HG03064 (cell line): Measurements from ENCODE around the gene VMP1.

Experiments used
- ATAC-seq: cut with Tn5 transposase; IDR thresholded peaks from one replicate; pipeline ENCODE4 v1.9.1; 2021; ENCODE audit warnings: low read depth; ENCODE audit not compliant: unreplicated experiment

VMP1 gene

DNA sequence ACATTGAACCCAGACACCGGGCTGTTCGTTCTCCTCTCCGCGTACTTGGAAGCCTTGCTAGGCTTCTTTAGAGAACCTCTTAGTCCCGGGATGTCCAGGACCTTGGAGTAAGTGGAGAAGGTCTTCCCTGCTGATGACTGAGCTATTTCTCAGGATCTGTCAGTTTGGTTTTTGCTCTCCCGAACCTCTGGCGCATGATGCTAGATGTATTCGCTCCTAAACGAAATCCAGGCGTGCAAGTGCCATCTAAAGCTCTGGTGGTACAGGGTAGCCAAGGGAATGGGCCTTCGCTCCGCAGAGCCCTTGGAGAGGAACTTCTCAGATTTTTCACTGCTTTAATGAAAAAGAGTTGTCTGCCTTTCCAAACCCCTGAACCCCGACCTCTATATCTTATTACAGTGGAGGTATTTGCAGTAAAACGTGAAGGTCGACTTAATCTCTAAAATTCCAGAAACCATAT is 547 bp downstream of the VMP1 start:
- no peak for ATAC-seq

DNA sequence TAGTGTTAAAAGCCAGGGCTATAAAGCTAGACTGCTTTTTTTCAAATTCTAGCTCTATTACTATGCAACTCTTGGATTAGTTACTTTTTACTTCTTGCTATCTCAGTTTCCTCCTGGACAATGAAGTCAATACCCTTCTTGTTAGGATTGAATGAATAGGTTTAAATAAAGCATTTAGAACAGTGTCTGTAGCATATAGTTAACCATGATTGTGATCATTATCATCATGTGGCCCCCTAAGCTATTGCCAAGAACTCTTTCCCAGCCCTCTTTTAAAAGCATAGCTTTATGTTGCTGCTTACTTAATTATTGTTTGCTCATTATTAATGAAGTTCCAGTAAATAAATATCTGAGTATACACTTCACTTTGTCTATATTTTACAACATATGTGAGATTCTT is 4.5 kb downstream of the VMP1 start:
- ATAC-seq: no peak

DNA sequence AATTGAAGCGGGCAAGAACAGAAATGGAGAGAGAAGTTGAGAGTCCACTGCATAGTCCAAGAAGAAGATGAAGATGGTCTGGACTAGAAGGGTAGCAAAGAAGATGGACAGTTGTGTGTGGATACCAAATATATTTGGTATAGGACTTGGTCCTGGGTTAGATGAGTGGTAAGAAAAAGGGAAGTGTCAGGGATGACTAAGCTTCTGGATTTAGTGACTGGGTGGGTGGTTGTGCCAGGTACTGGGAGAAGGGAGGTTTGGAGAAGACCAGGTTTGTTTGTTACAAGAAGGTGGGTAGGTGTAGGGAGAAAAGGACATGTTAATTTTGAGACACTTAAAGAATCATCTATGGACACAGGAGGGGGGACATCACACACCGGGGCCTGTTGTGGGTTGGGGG is 5.4 kb downstream of the VMP1 start:
- no peak for ATAC-seq

DNA sequence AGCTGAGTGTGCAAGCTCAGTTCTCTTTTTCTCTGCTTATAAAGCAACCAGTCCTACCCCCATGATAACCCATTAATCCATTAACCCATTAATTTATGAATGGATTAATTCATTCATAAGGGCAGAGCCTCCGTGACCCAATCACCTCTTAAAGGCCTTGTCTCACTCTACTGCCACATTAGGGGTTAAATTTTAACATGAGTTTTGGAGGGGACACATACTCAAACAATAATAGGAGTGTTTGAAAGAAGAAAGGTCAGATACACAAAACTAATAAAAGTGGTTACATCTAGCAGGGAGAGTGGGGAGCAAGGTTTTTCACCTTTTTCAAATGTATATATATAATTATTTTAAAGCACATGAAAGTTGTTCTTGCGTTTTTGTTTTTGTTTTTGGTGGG is 6.8 kb downstream of the VMP1 start:
- no peak for ATAC-seq

DNA sequence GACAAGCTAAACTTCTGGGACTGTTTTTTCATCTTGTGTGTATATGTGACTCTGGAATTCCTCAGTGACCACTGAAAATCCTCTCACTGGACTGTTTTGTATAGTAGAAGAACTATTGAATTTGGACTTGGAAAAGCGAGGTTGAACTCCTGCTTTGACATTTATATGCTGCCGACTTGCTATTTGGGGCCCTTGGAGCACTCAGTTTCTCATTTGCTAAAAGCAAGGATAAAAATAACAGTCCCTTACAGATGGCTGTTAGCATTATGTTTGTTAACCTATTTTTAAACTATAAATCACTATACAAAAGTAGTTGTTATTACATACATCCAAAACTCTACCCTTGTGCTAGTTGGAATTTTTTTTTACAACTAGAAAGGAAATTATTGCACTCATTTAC is 9.0 kb downstream of the VMP1 start:
- ATAC-seq: no peak

DNA sequence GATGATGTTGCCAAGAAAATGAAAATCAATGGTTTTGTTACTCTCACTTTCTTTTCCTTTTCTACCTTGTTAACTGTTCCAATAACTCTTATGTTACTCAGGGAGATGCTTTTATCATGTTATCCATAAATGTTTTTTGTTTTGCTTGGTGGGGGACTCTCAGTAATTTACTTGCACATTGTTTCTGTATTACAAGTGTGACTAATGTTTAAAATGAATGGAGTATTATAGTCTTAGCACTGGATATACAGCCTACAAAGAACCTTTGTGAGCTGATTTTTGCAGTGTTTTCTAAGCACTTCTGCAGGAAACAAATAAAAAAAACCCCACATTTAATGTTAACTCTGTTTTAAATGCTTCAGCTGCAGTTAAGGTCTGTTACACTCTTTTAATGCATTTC is 12.1 kb downstream of the VMP1 start:
- no peak for ATAC-seq

DNA sequence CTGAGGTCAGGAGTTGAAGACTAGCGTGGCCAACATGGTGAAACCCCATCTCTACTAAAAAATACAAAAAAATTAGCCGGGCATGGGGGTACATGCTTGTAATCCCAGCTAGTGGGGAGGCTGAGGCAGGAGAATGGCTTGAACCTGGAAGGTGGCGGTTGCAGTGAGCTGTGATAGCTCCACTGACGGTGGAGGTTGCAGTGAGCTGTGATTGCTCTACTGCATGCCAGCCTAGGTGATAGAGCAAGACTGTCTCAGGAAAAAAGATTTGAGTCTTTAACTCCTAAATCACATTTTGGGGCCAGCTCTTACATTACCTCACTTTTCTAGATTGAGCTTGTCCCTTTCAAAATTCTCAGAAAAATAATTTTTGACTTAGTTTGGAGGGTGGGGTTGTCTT is 15.2 kb downstream of the VMP1 start:
- no peak for ATAC-seq

DNA sequence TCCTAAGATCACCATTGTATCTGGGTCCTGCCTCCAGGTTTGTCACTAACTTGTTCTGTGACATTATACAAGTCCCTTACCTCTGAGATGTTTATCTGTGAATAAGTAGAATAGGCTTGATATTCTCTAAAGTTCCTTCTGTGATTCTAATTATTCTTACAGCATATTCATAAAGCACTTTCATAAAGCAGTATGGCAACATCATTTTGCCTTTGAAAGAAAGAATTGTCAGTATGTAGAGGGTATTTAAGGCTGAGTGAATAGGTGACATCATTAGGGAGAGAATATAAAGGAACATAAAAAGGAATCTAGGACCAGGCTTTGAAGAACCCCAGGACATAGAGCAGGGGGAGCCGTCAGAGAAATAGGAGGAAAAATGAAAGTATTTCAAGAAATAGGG is 15.6 kb downstream of the VMP1 start:
- no peak for ATAC-seq

DNA sequence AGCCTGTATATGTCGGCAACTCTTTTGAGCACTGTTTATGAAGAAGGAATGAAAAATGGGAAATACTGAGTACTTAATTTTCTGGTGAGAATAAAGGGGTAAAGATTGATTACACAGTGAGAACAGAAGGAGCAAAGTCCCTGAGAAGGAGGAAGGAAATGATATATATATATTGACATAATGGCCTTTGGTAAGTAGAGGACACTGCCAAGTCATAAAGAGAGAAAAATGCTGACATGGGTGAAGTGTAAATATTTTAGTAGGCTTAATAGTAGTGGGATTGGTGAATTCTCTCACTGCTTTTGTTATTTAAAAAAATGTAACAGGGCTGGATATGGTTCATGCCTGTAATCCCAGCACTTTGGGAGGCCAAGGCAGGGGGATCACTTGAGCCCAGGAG is 16.2 kb downstream of the VMP1 start:
- ATAC-seq: no peak

DNA sequence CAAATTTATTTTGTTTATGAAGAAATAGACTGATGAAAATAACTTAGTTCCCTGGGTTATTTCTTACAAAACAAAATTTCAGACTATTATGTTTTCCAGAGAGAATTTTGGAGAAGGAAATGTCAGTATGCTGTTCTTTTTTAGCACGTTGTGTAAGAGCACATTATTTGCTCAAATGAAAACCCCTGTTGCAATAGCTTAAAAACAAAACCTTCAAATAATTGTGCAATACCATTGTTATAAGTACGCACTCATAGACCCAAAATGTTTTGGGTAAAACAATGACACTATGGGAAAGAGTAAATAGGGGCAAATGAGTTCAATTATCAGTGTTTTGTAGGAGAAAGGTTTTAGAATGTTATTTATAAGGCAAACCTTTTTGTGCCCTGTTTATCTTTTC is 18.2 kb downstream of the VMP1 start:
- ATAC-seq: no peak

DNA sequence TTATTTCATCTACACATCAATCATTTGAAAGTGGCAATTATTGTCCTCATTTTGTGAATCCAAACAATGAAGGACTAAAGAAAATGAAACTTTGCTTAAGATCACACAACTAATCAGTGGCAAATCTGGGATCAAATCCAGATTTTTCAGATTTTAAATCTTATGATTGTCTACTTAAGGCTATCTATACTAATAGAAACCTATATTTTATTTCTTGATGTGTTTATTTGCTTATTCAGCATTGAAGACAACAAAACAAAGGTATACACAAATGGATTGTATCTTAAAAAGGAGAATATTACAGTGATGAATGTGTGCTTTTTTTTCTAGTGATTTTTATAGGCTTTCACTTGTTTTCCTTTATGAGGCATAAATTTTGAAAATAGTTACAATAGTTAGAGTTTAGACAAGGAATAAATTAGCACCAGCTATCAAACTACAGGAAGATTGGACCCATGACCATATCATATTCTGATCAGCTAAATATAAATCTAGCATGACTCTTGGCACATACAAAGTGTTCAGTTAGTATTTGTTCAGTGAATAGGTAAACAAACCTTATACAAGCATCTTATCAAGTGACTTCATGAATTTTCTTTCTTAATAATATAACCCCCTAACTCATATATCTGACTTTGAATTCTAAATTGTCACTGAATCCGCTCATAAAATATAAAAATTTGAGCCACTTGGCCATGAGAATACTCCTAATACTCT is 20.5 kb downstream of the VMP1 start:
- no peak for ATAC-seq

DNA sequence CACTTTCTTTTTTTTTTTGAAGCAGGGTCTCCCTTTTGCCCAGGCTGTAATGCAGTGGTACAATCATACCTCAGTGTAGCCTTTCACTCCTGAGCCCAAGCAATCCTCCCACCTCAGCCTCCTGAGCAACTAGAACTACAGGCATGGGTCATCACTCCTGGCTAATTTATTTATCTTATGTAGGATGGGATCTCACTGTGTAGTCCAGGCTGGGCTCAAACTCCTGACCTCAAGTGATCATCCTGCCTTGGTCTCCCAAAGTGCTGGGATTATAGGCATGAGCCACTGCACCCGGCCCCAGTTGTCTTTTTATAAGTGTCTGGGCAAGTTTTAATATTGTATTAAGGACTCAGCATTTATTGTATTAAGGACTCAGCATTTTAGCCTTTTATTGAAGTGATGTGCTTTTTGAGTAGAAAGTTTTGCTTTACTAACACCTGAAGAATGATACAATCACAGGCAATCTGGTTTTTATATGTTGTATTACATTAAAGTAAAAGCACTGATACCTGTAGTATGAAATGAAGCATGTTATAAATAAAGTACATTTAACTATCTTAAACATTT is 22.9 kb downstream of the VMP1 start:
- ATAC-seq: no peak

DNA sequence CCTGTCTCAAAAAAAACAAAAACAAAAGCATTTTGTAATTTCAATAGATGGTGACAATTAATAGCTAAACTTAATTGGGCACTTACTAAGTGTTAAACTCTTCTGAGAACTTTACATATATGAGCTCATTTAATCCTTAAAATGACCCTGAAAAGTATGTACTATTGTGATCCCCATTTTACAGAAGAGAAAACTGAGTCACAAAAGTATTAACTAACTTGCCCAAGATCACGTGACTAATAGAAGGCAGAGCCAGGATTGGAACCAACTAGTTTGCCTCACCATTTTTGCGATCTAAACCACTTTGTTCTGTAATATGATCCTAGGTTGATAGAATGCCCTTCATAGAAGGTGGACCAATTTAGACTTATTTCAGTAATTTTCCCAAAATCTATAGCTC is 26.2 kb downstream of the VMP1 start:
- ATAC-seq: no peak

DNA sequence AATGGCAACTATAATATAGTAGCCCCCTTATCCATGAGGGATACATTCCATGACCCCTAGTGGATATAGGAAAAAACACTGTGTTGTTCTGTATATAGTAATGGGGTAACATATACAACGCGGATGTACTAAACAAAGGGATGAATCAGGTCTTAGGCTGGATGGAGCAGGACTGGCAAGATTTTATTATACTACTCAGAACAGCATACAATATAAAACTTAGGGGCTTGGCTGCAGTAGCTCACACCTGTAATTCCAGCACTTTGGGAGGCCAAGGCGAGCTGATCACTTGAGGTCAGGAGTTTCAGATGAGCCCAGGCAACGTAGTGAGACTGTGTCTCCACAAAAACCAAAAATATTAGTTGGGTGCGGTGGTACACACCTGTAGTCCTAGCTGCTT is 26.8 kb downstream of the VMP1 start:
- no peak for ATAC-seq

DNA sequence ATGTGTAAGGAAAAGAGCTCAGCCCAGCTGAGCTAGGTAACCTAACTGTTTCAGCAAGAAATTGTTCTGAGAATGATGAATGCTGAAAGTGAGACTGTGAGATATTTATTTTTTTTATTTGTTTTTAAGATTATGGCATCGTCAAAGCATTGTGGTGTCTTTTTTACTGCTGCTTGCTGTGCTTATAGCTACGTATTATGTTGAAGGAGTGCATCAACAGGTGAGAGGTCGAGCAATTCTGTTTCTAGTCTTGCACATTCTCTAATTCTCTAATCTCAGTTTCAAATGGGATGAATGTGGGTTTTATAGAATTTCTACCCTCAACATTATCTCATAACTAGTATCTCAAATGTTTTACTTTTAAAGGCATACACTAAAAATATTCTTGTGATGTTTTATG is 29.9 kb downstream of the VMP1 start:
- no peak for ATAC-seq

DNA sequence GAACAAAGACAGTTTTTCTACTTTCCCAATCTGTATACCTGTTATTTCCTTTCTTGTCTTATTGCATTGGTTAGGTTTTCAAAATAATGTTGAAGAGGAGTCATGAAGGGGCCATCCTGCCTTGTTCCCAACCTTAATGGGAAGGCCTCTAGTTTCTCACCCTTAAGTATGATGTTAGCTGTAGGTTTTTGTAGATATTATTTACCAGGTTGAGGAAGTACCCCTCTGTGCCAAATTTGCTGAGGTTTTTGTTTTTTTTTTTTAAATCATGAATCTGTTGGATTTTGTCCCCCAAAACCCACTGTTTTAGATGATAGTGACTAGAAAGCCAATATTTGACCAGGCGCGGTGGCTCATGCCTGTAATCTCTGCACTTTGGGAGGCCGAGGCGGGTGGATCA is 36.4 kb downstream of the VMP1 start:
- no peak for ATAC-seq

DNA sequence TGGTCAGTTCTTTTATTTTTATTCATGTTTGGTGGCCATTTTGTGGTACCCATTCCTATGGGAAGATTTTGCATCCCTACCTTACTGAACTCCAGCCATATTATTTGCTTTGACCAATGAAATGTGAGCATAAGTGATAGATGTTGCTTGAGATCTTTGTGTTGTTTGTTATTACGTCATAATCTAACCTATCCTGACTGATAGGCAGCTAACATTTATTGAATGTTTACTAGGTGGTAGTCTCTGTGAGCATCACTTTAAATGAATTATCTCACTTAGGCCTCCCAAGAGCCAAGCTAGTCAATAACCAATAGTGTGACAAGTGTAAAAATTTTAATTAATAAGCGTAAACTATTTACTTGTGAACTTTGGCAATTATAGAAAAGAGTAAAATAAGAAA is 37.6 kb downstream of the VMP1 start:
- ATAC-seq: no peak

DNA sequence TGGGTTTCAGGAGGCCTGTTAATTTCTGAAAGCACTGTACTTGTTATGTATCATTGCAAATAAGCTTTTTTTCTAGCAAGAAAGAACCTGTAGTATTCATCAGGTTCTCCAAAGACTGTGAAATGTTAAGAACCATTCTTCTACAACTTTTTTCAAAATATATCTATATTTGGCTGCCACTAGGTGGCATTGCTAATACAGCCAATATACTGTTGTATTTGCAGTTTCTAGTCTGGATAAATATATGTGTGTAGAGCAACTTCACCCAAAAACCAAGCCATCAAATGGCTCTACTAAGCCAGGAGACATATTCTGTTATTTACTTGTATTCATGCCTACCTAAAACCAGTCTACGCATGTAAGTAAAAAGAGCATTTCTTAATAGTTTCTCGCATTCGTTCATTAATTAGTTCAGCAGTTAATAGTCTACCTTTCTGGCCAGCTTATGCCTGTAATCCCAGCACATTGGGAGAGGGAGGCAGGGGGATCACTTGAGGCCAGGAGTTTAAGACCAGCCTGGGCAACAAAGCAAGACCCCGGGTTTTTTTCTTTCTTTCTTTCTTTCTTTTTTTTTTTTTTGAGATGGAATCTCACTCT is 39.5 kb downstream of the VMP1 start:
- ATAC-seq: no peak

DNA sequence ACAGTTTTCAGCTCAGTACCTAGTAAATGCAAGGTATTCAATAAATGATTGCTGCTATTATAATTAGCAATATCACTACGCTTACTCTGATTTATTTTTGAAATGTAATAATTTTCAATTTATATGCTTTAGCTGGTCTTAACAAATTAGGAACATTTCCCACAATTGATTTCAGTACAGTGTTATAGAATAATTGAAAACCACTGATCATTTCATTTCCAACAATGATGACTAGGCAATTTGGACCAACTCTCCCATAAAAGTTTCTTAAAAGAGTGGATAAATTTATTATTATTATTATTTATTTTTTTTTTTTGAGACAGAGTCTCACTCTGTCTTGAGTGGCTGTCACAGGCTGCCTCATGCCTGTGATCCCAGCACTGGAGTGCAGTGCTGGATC is 41.1 kb downstream of the VMP1 start:
- ATAC-seq: no peak

DNA sequence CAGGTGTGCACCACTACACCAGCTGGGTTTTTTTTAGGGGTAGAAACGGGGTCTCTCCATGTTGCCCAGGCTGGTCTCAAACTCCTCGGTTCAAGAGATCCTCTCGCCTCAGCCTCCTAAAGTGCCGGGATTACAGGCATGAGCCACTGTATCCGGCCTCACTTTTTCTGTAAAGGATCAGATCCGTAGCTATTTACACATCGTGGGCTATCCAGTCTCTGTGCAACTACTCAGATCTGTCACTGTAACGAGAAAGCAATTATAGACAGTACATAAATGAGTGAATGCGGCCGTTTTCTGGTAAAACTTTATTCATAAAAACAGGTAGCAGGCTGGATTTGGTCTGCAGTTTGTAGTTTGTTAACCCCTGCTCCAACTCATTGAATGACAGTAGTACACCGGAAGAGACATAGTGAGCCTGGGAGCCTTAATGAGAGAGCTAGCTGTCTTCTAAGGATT is 44.5 kb downstream of the VMP1 start:
- no peak for ATAC-seq

DNA sequence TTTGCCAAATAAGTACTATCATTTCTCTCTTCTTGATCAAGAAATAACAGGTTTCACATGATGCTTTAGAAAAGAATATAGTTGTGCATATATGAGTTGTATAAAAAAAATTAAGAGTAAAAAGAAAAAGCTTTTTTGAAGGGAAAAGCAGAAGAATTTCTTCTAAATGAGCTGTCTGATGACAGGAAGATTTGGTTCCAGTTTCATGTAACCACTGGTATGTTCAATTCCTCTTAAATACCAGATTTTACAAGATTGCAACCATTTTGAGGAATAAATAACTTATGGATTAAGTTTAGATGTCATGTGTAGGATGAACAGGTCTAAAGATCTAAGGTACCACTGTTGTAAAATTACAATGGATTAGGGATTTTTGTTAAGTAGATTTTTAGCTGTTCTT is 45.0 kb downstream of the VMP1 start:
- ATAC-seq: no peak

DNA sequence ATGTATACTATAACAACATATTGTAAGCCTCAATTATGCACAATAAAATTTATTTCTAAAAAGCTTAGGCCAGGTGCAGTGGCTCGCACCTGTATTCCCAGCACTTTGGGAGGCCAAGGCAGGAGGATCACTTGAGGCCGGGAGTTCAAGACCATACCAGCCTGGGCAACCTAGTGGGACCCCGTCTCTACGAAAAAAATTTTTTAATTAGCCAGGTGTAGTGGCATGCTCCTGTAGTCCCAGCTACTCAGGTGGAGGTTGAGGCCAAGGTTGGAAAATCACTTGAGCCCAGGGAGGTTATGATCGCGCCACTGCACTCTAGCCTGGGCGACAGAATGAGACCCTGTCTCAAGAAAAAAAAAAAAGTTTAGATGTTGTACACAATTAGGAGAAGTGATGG is 45.5 kb downstream of the VMP1 start:
- no peak for ATAC-seq
